GM19468 (cell line): Measurements from ENCODE around the gene TOB2.
"Not testable (repeated sequence)": the region's sequence is repeated elsewhere in the genome, so short reads cannot be mapped to it uniquely, and the experiment has no call there.

Source experiments
- ATAC-seq: cut with Tn5 transposase; IDR thresholded peaks from one replicate; pipeline ENCODE4 v1.9.1; 2021; ENCODE audit warnings: mild to moderate bottlenecking, moderate library complexity, moderate number of reproducible peaks; ENCODE audit not compliant: unreplicated experiment; ENCODE audit errors: extremely low read depth

TOB2 gene

GRCh38 chr22:41431656-41432055 is 14.9 kb downstream of the TOB2 start:
- no peak for ATAC-seq

GRCh38 chr22:41429951-41430332 is 16.7 kb downstream of the TOB2 start:
- no peak for ATAC-seq

- no peak for ATAC-seq
Observed at GRCh38 chr22:41429232-41429950, 17.2 kb downstream of the TOB2 start.

- ATAC-seq, result no peak
Observed at GRCh38 chr22:41425660-41426365, 20.8 kb downstream of the TOB2 start.

GRCh38 chr22:41418717-41419116 is 27.9 kb downstream of the TOB2 start:
- ATAC-seq, result no peak

GRCh38 chr22:41417622-41418390 is 28.8 kb downstream of the TOB2 start:
- no peak for ATAC-seq

- ATAC-seq, result no peak
Observed at GRCh38 chr22:41415554-41415953, 31.0 kb downstream of the TOB2 start.

GRCh38 chr22:41411021-41411851 is 35.4 kb downstream of the TOB2 start:
- ATAC-seq, result no peak

- no peak for ATAC-seq
Observed at GRCh38 chr22:41410311-41410751, 36.3 kb downstream of the TOB2 start.

- ATAC-seq, result no peak
Observed at GRCh38 chr22:41408665-41409064, 37.9 kb downstream of the TOB2 start.

- no peak for ATAC-seq
Observed at GRCh38 chr22:41407433-41407832, 39.2 kb downstream of the TOB2 start.

- no peak for ATAC-seq
Observed at GRCh38 chr22:41406410-41406809, 40.2 kb downstream of the TOB2 start.

- ATAC-seq, result no peak
Observed at GRCh38 chr22:41405588-41405987, 41.0 kb downstream of the TOB2 start.

- ATAC-seq, result no peak
Observed at GRCh38 chr22:41403532-41404318, 42.9 kb downstream of the TOB2 start.

GRCh38 chr22:41402851-41403250 is 43.8 kb downstream of the TOB2 start:
- not testable (repeated sequence) for ATAC-seq

GRCh38 chr22:41401781-41402648 is 44.6 kb downstream of the TOB2 start:
- no peak for ATAC-seq

GRCh38 chr22:41398921-41399320 is 47.7 kb downstream of the TOB2 start:
- ATAC-seq, result no peak

GRCh38 chr22:41397143-41397811 is 49.3 kb downstream of the TOB2 start:
- no peak for ATAC-seq
